NAMALWA (cell line): ENCODE measurements around the gene ATP6V0A4.
"Not testable (repeated sequence)": the region's sequence is repeated elsewhere in the genome, so short reads cannot be mapped to it uniquely, and the experiment has no call there.

Experiments
- DNase-seq: peaks from one replicate; pipeline ENCODE4 v3.0.0-alpha.2; 2015; ENCODE audit warnings: low spot score

The ATP6V0A4 gene

DNA sequence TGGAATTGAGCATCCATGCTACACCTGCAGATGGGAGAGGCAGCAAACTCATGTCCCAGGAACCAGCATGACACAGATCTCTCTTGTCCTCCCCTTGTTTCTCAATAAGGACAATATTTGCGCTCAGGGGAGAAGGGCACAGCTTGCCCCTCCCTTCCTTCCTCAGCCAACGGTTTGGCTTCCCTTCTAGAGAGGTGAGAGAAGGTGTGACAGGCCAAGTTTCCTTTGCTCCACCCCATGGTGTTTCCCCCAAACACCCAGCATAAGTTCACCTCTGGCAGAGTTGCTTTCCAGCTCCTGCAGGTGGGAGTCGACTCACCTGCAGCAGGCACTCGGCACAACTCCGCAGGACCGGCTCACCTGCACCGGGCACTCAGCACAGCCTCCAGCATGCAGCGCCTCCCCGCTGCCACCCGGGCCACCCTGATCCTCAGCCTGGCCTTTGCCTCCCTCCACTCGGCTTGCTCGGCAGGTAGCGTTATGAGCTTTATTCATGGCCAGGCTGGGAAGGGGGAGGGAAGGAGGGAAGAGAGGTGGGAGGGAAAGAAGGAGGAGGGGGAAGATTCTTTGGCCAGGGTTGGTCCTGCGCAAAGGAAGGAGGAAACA is at the start of gene ATP6V0A4, which contains the start of gene TMEM213:
Gene ATP6V0A4, minus strand, starts transcription at position 482 of the 606 bp plus-strand sequence. CDS start 26,949 bp downstream, outside the sequence.
Gene TMEM213, plus strand, starts transcription at position 280 of the 606 bp plus-strand sequence. Its CDS starts 111 bp downstream, at position 391.
- DNase-seq = no peak

GRCh38 chr7:138845711-138846110 is 47.7 kb upstream of the ATP6V0A4 start:
- no peak for DNase-seq

GRCh38 chr7:138843632-138844580 is 45.9 kb upstream of the ATP6V0A4 start:
- DNase-seq = no peak

DNA sequence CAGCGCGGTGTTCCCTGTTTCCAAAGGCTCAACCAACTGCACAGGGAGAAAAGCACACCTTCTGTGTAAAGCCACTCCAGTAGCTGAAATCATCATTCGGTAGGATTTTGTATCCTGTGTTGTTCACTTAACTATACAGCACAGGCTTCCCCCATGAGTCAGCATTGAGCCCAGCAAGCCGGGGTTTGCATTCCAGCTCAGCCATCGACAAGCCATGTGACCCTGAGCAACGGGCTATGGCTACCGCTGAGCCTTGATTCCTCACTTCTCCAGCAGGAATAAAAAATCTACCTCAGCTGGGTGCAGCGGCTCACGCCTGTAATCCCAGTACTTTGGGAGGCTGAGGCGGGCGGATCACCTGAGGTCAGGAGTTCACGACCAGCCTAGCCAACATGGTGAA is 44.1 kb upstream of the ATP6V0A4 start:
- no peak for DNase-seq

GRCh38 chr7:138838166-138838565 is 40.2 kb upstream of the ATP6V0A4 start:
- no peak for DNase-seq

DNA sequence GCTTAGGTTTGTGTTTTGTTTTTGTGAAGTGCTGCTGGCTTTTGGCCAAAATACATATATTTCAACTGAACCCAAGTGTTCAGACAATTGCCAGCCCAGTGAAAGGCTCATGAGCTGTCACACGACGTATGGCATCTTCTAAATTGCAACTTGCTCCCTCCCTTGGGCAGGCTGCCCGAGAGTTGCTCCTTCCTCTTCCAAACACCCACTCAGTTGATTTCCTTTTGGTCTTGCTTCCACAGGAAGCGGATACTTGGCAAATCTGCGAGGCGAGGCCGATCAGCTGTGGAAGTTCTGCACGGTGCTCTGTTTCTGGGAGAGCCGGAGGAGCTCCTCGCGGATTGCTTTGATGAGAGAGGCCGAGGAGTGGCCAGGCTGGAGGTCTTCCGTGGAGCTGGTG is 39.6 kb upstream of the ATP6V0A4 start:
- DNase-seq = no peak

GRCh38 chr7:138835087-138835486 is 37.1 kb upstream of the ATP6V0A4 start:
- no peak for DNase-seq

- DNase-seq = no peak
These were observed 36.6 kb upstream of the ATP6V0A4 start for GRCh38 chr7:138834583-138834982.

- DNase-seq = no peak
These were observed 35.6 kb upstream of the ATP6V0A4 start for GRCh38 chr7:138833596-138833995.

DNA sequence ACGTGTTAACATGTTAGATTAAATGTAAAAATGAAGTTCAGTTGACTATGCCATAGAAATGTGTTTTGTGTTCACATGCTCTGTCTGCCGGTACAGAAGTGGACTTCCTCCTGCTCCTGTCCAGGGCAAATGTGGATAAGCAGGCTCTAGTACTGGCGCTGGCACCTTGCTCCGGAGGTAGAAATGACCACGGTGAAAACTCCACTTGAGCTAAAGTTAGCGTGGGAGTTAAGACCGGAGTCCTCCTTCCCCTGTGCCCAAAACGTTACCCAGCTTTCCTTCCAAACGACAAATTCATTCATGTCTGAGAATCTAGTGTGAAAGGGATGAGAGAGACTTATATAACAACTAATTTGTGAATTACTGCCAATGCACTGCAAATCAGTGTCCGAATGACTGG is 35.0 kb upstream of the ATP6V0A4 start:
- no peak for DNase-seq

GRCh38 chr7:138829335-138829734 is 31.3 kb upstream of the ATP6V0A4 start:
- no peak for DNase-seq

GRCh38 chr7:138828302-138828701 is 30.3 kb upstream of the ATP6V0A4 start:
- DNase-seq = no peak

GRCh38 chr7:138825049-138825721 is 27.2 kb upstream of the ATP6V0A4 start:
- no peak for DNase-seq

GRCh38 chr7:138822867-138823535 is 25.0 kb upstream of the ATP6V0A4 start:
- no peak for DNase-seq

DNA sequence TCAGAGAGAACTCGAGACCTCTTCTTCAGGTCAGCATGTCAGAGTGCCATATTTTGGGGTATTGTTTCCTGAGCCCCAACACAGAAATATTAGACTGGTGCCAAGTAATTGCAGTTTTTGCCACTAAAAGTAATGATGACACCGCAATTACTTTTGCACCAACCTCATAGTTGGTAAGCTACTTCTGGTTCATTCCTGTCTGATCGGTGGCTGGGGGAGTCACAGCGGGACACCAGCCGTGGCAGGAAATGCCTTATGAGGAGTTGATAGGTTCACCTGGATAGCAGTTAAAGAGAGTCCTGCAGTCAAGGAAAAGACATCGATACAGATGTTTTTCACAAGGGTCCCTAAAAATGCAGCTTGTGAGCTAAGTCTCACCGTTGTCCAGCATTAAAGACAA is 23.9 kb upstream of the ATP6V0A4 start:
- no peak for DNase-seq

DNA sequence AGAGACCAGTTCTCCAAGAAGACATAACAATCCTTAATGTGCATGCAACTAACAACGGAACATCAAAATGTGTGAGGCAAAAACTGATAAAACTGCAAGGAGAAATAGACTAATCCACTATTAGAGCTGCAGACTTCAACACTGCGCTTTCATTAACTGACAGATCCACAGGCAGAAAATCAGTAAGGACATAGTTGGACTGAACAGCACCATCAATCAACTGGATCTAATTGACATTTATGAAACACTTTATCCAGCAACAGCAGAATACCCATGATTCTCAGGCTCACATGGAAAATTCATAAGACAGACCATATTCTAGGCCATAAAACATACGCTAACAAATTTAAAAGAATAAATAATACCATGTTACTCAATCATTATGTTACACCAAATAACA is 21.6 kb upstream of the ATP6V0A4 start:
- DNase-seq = no peak

DNA sequence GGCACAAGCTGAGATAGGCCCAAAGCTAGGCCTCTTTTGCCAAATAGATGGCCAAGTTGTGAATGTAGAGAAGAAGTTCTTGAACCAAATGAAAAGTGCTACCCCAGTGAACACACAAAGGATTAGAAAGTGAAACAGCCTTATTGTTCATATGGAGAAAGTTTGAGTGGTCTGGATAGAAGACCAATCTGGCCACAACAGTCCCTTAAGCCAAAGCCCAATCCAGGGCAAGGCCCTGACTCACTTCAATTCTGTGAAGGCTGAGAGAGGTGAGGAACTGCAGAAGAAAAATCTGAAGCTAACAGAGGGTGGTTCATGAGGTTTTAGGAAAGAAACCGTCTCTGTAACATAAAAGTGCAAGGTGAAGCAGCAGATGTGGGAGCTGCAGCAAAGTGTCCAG is 18.7 kb upstream of the ATP6V0A4 start:
- no peak for DNase-seq

DNA sequence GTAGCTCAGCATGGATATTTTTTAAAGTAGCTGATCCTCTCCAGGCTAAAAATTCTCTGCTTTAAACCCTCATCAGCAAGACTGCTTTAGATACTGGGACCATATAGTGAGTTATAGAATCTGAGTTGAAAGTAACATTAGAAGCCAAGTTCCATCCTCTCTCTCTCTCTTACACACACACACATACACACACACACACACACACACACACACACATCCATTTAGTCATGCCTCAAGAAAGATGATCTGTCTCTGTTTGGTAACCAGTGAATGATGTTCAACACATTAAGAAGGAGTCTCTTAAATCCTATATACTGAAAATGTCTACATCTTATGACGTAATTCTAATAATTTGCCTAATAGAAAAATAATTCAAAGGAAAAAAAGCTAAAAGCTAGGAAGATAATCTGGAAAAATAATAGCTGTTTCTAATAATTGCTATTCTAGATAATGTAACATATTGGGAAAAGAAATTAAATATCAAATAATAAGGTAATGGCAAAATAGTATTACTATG is 16.9 kb upstream of the ATP6V0A4 start:
- no peak for DNase-seq

DNA sequence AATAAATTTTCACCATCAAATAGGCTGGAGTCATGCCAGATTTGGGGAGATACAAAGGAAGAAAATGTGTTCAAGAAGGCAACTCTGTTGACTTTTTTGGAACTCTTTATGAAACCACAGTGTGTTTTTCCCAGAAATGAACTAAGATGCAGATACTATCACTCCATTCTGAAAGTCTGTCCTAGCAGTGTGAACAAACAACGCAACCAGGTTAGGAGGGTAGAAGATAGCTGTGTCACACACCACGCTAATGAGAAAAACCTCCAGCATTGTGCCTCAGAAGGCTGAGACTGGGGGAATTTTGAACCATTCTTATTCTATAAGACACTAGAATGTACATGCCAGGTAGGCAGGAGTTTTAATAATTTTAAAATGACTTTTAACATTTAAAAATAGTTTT is 15.9 kb upstream of the ATP6V0A4 start:
- no peak for DNase-seq

DNA sequence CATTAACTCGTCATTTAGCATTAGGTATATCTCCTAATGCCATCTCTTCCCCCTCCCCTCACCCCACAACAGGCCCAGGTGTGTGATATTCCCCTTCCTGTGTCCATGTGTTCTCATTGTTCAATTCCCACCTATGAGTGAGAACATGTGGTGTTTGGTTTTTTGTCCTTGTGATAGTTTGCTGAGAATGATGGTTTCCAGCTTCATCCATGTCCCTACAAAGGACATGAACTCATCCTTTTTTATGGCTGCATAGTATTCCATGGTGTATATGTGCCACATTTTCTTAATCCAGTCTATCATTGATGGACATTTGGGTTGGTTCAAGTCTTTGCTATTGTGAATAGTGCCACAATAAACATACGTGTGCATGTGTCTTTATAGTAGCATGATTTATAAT is 13.3 kb upstream of the ATP6V0A4 start:
- not testable (repeated sequence) for DNase-seq

- DNase-seq = no peak
These were observed 11.3 kb upstream of the ATP6V0A4 start for GRCh38 chr7:138809346-138809745.

DNA sequence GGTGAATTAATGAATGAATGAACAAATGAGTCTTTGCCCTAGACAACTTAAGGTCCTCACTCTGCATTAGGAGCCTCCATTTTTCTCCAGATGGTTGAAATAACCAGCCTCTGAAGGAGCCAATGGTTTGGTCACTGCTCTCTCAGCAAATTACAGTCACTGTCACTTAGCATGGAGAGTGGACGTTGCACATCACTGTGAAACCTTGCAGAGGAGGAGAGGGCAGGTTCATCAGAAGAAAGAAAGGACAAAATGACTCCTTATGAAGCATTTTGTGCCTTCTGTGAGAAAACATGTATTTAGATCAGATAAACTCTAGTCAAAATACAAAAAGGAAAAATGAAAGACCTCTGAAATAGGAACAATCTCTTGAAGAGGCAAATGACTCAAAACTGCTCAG is 6.6 kb upstream of the ATP6V0A4 start:
- no peak for DNase-seq
